Mucosa of descending colon (tissue), 3 donors: ENCODE measurements around the gene ZFYVE1. TPM values are rescaled to one million over a fixed set of nuclear protein-coding genes. Genes with fewer than 3 reads are reported as not detected.
A peak's percentile ranks its signal among the peaks of the same experiment; 100 is the strongest.
"Not testable (repeated sequence)": the region's sequence is repeated elsewhere in the genome, so short reads cannot be mapped to it uniquely, and the experiment has no call there.

Experiments used
- ATAC-seq: fragments of 200-7000 bp; cut with Tn5 transposase; one replicate; pipeline ENCODE4 v1.9.1; 2020; ENCODE audit warnings: mild to moderate bottlenecking, moderate library complexity
- DNase-seq, 3 donors: peaks; one replicate each; pipeline ENCODE4 v3.0.0-alpha.2; 2020
- H3K36me3 ChIP-seq: fragments of 200-600 bp; one replicate; pipeline ENCODE4 v1.8.0; 2021; ENCODE audit warnings: low read depth, mild to moderate bottlenecking
- H3K4me1 ChIP-seq: fragments of 200-600 bp; one replicate; pipeline ENCODE4 v1.8.0; 2021; ENCODE audit warnings: low read depth, mild to moderate bottlenecking
- H3K4me3 ChIP-seq: fragments of 200-600 bp; one replicate; pipeline ENCODE4 v1.8.0; 2021; ENCODE audit warnings: mild to moderate bottlenecking
- H3K9me3 ChIP-seq: fragments of 200-600 bp; one replicate; pipeline ENCODE4 v1.8.0; 2021; ENCODE audit warnings: mild to moderate bottlenecking
- CTCF ChIP-seq: fragments of 200-600 bp; IDR thresholded peaks from one replicate; pipeline ENCODE4 v1.8.0; 2022; ENCODE audit warnings: antibody characterized with exemption, mild to moderate bottlenecking
- intact Hi-C, 2 donors: fragments of 100-400 bp; cut with DNase I in 1 of 2; cut with micrococcal nuclease in 1 of 2; formaldehyde crosslinking; loops; one replicate each; pipeline versions ENCODE4 v1.11.0 to v1.11.1; 2022; cut with DNase I, micrococcal nuclease
- total RNA-seq, 3 donors: library from RNA; stranded (reverse); fragmentation: NEBNext Ultra II Directional in 2 of 3; extraction: Animal tissue kit (Norgen Biotek cat#: 25700) in 2 of 3; gene quantifications; one replicate each; pipeline versions ENCODE4 v1.2.1 to v1.2.4, GENCODE V29; 2021 to 2023
- donor health status: DM: no; HTN: no; CAD: no; lungs with moderate emphysema.
- donor health status: DM: no; HTN: no; CAD: no.
- donor health status: DM: no; HTN: yes; CAD: no.

ZFYVE1 gene
- total RNA-seq, 3 donors from 2014 or later: 15.5 to 26.0 (median 19.9) TPM

DNA sequence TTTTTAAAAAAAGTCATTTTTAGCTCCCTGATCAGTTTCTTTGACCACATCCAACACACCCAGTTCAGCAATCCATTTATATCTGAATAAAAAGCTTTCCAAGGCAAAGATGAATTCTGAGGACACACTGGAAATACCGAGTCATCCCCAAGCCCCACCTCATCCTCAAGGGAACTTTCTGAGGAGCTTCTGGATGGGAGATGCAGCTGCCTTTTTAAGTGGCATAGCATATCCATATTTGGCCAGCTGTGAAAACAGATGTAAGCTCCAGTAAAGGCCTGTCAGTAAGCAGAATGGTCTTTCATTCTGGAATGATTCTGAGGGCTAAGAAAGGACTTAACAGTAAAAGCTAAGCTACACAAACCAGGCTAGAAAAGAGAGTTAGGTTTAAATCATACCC lies 18.4 kb downstream of the ZFYVE1 start:
- TF ChIP-seq CTCF: no peak
- H3K9me3 ChIP-seq: no peaks in the 10 kb centered on the region
- H3K4me3 ChIP-seq: no peak overlapping the region
- DNase-seq: no peak
- ATAC-seq: no peak
- H3K36me3 ChIP-seq: no peaks in the 10 kb centered on the region
- intact Hi-C loops: no loop called here
- no peaks in the 10 kb centered on the region for H3K4me1 ChIP-seq

- H3K9me3 ChIP-seq: no peaks in the 10 kb centered on the region
- no peaks in the 10 kb centered on the region for H3K36me3 ChIP-seq
- TF ChIP-seq CTCF: no peak
- DNase-seq: no peak
- intact Hi-C loops: no loop called here
- H3K4me1 ChIP-seq: no peaks in the 10 kb centered on the region
- H3K4me3 ChIP-seq: no peak overlapping the region
- ATAC-seq: peak; percentile 10
Observed at GRCh38 chr14:73007835-73008234, 19.1 kb downstream of the ZFYVE1 start.

DNA sequence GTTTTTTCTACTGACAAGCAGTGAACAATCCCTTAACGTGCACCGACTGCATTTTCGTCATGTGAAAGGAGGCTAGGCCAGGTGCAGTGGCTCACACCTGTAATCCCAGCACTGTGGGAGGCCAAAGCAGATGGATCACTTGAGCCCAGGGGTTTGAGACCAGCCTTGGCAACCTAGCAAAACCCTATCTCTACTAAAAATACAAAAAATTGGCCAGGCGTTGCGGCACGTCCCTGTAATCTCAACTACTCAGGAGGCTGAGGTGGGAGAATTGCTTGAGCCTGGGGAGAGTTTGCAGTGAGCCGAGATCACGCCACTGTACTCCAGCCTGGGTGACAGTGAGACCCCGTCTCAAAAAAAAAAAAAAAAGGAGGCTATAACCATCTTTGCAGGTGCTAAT lies 22.3 kb downstream of the ZFYVE1 start:
- intact Hi-C loops, DNase-seq, ATAC-seq, H3K9me3 ChIP-seq, H3K4me1 ChIP-seq, H3K4me3 ChIP-seq, H3K36me3 ChIP-seq: not testable (repeated sequence)

GRCh38 chr14:73003681-73004080 lies 23.2 kb downstream of the ZFYVE1 start:
- H3K4me1 ChIP-seq: no peaks in the 10 kb centered on the region
- intact Hi-C loops: no loop called here
- no peaks in the 10 kb centered on the region for H3K9me3 ChIP-seq
- TF ChIP-seq CTCF: no peak
- H3K36me3 ChIP-seq: no peaks in the 10 kb centered on the region
- DNase-seq (no peak), ATAC-seq (no peak)
- no peak overlapping the region for H3K4me3 ChIP-seq

DNA sequence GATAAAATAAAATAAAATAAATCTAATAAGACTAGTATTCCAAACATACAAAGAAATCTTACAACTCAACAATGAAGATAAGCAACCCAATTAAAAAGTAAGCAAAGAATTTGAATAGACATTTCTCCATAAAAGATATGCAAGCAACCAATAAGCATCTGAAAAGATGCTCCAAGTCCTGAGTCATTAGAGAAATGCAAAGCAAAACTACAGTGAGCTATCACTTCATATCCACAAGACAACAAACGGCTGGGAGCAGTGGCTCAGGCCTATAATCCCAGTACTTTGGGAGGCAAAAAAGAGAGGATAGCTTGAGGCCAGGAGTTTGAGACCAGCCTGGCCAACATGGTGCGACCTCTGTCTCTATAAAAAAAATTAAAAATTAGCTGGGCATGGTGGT lies 26.8 kb downstream of the ZFYVE1 start:
- Histone ChIP-seq H3K4me1 (peaks cover 3% of the 10 kb centered on the region), H3K9me3 (no peaks in the 10 kb centered on the region), H3K4me3 (no peak overlapping the region), H3K36me3 (no peaks in the 10 kb centered on the region)
- DNase-seq (no peak), ATAC-seq (no peak)
- TF ChIP-seq CTCF: no peak
- intact Hi-C loops: no loop called here

DNA sequence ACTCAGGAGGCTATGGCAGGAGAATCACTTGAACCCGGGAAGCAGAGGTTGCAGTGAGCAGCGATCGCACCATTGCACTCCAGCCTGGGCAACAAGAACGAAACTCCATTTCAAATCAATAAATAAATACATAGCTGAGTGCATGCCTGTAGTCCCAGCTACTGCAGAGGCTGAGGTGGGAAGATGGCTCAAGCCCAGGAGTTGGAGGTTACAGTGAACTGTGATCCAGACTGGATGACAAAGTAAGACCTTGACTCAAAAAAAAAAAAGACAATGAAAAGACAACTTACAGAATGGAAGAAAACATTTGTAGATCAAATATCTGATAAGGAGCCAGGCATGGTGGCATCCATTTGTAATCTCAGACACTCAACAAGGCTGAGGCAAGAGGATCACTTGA lies 27.6 kb downstream of the ZFYVE1 start:
- no peak overlapping the region for H3K4me3 ChIP-seq
- no peak for ATAC-seq
- H3K9me3 ChIP-seq: no peaks in the 10 kb centered on the region
- no peak for TF ChIP-seq CTCF
- no peaks in the 10 kb centered on the region for H3K36me3 ChIP-seq
- no peak for DNase-seq
- peaks cover 3% of the 10 kb centered on the region for H3K4me1 ChIP-seq
- intact Hi-C loops: no loop called here
